ENCODE data around the gene ZMYND10.
A peak's percentile ranks its signal among the peaks of the same experiment; 100 is the strongest.

ZMYND10 gene

GRCh38 chr3:50388016-50388719 is 42.6 kb upstream of the ZMYND10 start:
- DNase-seq (ENCODE audit: insufficient read length, low spot score) (peak; percentile 86), FAIRE-seq (no peak)
- peak; percentile 44 for TF ChIP-seq CTCF (IDR thresholded peaks at IDR 0.05; ENCODE audit: insufficient read depth, missing control alignments)

GRCh38 chr3:50385754-50386153 is 40.2 kb upstream of the ZMYND10 start:
- TF ChIP-seq CTCF (IDR thresholded peaks at IDR 0.05; ENCODE audit: insufficient read depth, missing control alignments): no peak
- no peak for FAIRE-seq
- no peak for DNase-seq (ENCODE audit: insufficient read length, low spot score)

- FAIRE-seq (no peak), DNase-seq (ENCODE audit: insufficient read length, low spot score) (no peak)
- no peak for TF ChIP-seq CTCF (IDR thresholded peaks at IDR 0.05; ENCODE audit: insufficient read depth, missing control alignments)
Measured at GRCh38 chr3:50383750-50384149, 38.2 kb upstream of the ZMYND10 start.

GRCh38 chr3:50382722-50383121 is 37.2 kb upstream of the ZMYND10 start:
- no peak for DNase-seq (ENCODE audit: insufficient read length, low spot score)
- no peak for FAIRE-seq
- TF ChIP-seq CTCF (IDR thresholded peaks at IDR 0.05; ENCODE audit: insufficient read depth, missing control alignments): no peak

GRCh38 chr3:50381383-50381782 is 35.9 kb upstream of the ZMYND10 start:
- no peak for TF ChIP-seq CTCF (IDR thresholded peaks at IDR 0.05; ENCODE audit: insufficient read depth, missing control alignments)
- peak; percentile 60 for DNase-seq (ENCODE audit: insufficient read length, low spot score)
- FAIRE-seq: no peak

- FAIRE-seq (no peak), DNase-seq (ENCODE audit: insufficient read length, low spot score) (no peak)
- TF ChIP-seq CTCF (IDR thresholded peaks at IDR 0.05; ENCODE audit: insufficient read depth, missing control alignments): no peak
Measured at GRCh38 chr3:50380405-50381085, 35.0 kb upstream of the ZMYND10 start.

- TF ChIP-seq CTCF (IDR thresholded peaks at IDR 0.05; ENCODE audit: insufficient read depth, missing control alignments): no peak
- DNase-seq (ENCODE audit: insufficient read length, low spot score) (no peak), FAIRE-seq (no peak)
Measured at GRCh38 chr3:50378757-50379156, 33.2 kb upstream of the ZMYND10 start.

All from D721Med (cell line).